Effector CD4-positive, alpha-beta T cell (primary cell): ENCODE measurements around the gene SMAD7.
A peak's percentile ranks its signal among the peaks of the same experiment; 100 is the strongest.

Experiments used
- DNase-seq: peaks from one replicate; pipeline ENCODE4 v3.0.0-alpha.2; 2020

Gene SMAD7

GRCh38 chr18:48944634-48945033 lies 6.1 kb downstream of the SMAD7 start:
- no peak for DNase-seq

DNA sequence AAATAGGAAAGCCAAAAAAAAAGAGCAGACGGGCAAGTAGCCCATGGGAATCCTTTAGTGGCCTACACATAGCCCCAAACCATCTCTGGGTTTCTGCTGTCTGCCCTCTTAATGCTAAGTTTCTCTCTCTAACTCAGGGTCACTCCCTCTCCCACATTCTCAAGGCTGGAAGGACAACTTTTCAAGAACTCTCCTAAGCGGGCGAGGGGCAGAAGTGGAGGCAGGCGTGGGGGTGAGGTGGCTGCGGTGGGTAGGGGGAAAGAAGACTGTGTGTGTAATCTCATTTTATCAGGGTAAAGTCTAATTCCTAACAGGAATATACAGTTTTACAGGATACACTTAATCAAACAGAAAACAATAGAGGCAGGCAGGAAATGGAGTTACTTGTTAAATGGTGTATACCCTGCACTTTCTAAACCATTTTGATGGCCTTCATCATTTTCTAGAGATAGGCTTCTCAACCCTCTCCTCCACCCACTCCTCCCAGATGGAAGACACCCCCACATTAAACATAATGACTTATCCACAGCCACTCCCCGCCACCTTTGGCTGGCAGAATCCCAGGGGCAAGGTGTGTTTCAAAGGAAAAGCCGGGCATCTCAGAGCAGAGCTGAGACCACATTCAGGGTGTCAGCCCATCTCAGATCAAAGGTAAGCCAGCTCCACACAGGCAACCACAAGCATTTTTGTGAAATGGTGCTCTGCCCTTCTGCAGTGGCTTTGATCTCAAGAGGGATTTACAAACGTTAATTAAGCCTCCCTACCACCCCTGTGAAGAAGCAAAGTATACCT lies 6.8 kb downstream of the SMAD7 start:
- no peak for DNase-seq

GRCh38 chr18:48943333-48943732 lies 7.4 kb downstream of the SMAD7 start:
- DNase-seq, result no peak

- no peak for DNase-seq
Observed at GRCh38 chr18:48942554-48943261, 8.1 kb downstream of the SMAD7 start.

- DNase-seq, result no peak
Observed at GRCh38 chr18:48942086-48942485, 8.7 kb downstream of the SMAD7 start.

DNA sequence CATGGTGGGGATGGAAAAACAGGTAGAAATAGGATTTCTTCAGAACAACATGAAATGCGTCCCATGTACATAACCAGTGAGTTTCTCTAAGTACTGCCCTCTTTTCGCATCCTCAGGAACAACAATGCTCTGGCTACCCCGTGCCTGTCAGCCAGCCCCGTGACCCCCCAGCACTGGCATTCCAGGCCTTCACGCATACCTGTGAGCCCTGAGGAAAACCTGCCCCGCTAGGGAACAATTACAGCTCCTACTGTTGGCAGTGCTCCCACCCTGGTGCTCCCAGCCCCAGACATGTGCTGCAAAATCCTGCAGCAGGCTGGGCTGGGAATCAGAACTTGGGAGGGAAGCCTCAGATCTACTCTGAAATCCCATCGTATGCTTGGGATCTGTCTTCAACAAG lies 9.1 kb downstream of the SMAD7 start:
- no peak for DNase-seq

- DNase-seq, result peak; percentile 91
Observed at GRCh38 chr18:48940854-48941611, 9.7 kb downstream of the SMAD7 start.

GRCh38 chr18:48939205-48940097 lies 11.3 kb downstream of the SMAD7 start:
- no peak for DNase-seq

- DNase-seq, result no peak
Observed at GRCh38 chr18:48938827-48939204, 11.9 kb downstream of the SMAD7 start.

GRCh38 chr18:48937869-48938750 lies 12.7 kb downstream of the SMAD7 start:
- DNase-seq, result no peak

DNA sequence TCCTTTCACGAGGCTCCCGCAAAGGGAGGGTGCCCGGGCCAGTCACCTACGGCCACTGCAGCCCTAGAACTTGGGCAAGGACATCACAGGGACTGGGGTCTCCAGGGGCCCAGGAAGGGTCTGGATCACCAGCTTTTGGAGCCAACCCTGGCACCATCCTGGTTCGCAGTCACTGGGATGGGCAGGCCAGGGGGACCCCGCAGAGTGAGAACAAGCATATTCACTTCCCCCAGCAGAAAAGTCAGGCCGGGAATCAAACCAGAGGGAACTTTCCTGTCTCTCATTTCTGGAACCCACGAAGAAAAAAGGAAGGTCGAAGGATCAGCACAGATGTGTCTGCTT lies 15.4 kb downstream of the SMAD7 start:
- DNase-seq, result no peak

- no peak for DNase-seq
Observed at GRCh38 chr18:48934723-48935432, 15.9 kb downstream of the SMAD7 start.

DNA sequence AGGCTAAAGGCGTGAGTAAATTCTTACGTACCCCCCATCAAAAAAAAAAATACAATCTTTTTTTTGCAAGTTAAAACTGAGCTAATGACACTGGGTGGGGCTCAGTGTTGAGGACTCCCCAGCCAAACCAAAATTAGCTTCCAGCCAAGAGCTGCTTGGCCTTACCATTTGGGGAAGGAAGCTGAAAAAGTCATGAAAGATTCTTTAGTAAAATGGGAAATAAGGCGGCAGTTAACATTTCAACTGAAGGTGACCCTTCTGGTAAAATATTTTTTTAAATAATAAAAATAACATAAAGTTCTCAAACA lies 16.4 kb downstream of the SMAD7 start:
- no peak for DNase-seq

- DNase-seq, result no peak
Observed at GRCh38 chr18:48933578-48934414, 17.0 kb downstream of the SMAD7 start.

DNA sequence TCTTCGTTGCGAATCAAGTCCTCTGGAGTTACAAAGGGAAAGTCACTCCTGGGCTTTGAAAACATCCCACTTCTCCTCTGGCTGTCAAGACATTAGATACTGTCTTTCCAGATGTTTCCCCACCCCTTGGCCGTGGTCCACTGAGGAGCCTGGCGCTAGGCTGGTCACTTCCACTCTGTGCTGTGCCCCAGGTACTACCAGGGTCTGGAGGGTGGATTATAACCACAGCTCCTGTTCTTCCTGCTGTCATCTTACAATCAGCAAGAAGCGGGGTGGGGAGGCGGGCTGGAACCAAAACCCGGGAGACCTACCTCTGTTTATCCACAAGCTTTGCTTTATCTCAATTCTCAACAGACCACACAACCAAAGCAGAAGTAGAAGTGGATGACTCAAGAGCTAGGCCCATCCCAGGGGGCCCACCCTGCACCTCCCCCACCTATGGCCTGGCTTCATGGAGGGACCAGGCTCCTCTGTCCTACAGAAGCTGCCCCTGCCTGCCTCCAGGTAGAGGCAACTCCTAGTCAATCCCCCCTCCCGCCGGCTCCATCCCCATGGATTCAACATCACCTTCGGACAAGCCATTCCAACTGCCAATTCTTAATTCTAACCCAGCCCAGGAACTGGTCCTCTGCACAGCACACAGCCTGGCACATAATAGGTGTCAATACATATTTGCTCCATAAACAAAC lies 17.8 kb downstream of the SMAD7 start:
- DNase-seq, result no peak

- no peak for DNase-seq
Observed at GRCh38 chr18:48932462-48932818, 18.3 kb downstream of the SMAD7 start.

- DNase-seq, result no peak
Observed at GRCh38 chr18:48931680-48932461, 18.9 kb downstream of the SMAD7 start.

DNA sequence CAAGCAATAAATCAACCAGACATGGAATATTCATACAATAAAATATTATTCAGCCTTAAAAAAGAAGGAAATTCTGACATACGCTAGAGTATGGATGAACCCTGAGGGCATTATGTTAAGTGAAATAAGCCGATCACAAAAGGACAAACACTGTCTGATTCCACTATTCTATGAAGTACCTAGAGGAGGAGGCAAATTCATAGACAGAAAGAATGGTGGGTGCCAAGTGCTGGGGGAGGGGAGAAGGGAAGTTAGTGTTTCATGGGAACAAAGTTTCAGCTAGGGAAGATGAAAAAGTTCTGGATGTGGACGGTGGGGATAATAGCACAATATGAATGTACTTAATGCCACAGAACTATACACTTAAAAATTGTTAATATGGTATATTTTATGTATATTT lies 19.8 kb downstream of the SMAD7 start:
- DNase-seq, result no peak
